Hepatocyte (in vitro differentiated cells): ENCODE measurements around the gene SIN3A. TPM values are rescaled to one million over a fixed set of nuclear protein-coding genes. Genes with fewer than 3 reads are reported as not detected.

Experiments used
- DNase-seq: peaks from one replicate; pipeline ENCODE4 v3.0.0-alpha.2; 2016; ENCODE audit warnings: low spot score
- H2AFZ ChIP-seq: fragments of 200-600 bp; sonication (generic); 2 replicates; pipeline ENCODE4 v1.6.0; 2016; ENCODE audit warnings: antibody characterized with exemption, mild to moderate bottlenecking
- H3K27ac ChIP-seq: fragments of 200-600 bp; sonication (generic); 2 replicates; pipeline ENCODE4 v1.5.1; 2016; ENCODE audit warnings: mild to moderate bottlenecking
- H3K27me3 ChIP-seq: fragments of 200-600 bp; sonication (generic); 2 replicates; pipeline ENCODE4 v1.6.1; 2016
- H3K36me3 ChIP-seq: fragments of 200-600 bp; sonication (generic); replicated peaks from 2 replicates; pipeline ENCODE4 v1.5.1; 2016; ENCODE audit warnings: low read depth; ENCODE audit not compliant: insufficient read depth
- H3K4me1 ChIP-seq: fragments of 200-600 bp; sonication (generic); 2 replicates; pipeline ENCODE4 v1.5.1; 2016; ENCODE audit warnings: mild to moderate bottlenecking, moderate library complexity; ENCODE audit not compliant: insufficient read depth
- H3K4me2 ChIP-seq: fragments of 200-600 bp; sonication (generic); 2 replicates; pipeline ENCODE4 v1.6.0; 2016
- H3K4me3 ChIP-seq: fragments of 200-600 bp; sonication (generic); 2 replicates; pipeline ENCODE4 v1.5.1; 2016; ENCODE audit warnings: mild to moderate bottlenecking
- H3K79me2 ChIP-seq: fragments of 200-600 bp; sonication (generic); 2 replicates; pipeline ENCODE4 v1.6.0; 2017; ENCODE audit warnings: mild to moderate bottlenecking
- H3K9me2 ChIP-seq: fragments of 200-600 bp; sonication (generic); replicated peaks from 2 replicates; pipeline ENCODE4 v1.6.0; 2017; ENCODE audit warnings: mild to moderate bottlenecking; ENCODE audit not compliant: insufficient read depth
- H3K9me3 ChIP-seq: fragments of 200-600 bp; sonication (generic); 2 replicates; pipeline ENCODE4 v1.5.1; 2016; ENCODE audit warnings: low read depth, mild to moderate bottlenecking
- H4K20me1 ChIP-seq: fragments of 200-600 bp; sonication (generic); 2 replicates; pipeline ENCODE4 v1.6.0; 2016; ENCODE audit warnings: mild to moderate bottlenecking; ENCODE audit not compliant: insufficient read depth, poor library complexity, severe bottlenecking
- EZH2 ChIP-seq: fragments of 200-600 bp; sonication (generic); IDR thresholded peaks from 2 replicates; pipeline ENCODE4 v1.6.1; 2016; ENCODE audit warnings: antibody characterized with exemption, mild to moderate bottlenecking, borderline replicate concordance
- EZH2phosphoT487 ChIP-seq: fragments of 200-600 bp; sonication (generic); IDR thresholded peaks from one replicate; pipeline ENCODE4 v1.6.1; 2018; ENCODE audit warnings: antibody characterized with exemption, mild to moderate bottlenecking, low read depth, moderate library complexity; ENCODE audit not compliant: unreplicated experiment, severe bottlenecking
- WGBS: methylation state at CpG from one replicate; pipeline ENCODE4 v1.1.6; 2016; ENCODE audit warnings: low lambda C conversion rate; ENCODE audit errors: missing lambda C conversion rate; 5-methylcytosine and 5-hydroxymethylcytosine counted together
- polyA plus RNA-seq: library from polyadenylated mRNA; unstranded; fragments of >200 nt; fragmentation: Nextera tagmentation; extraction: Ambion mirVana; gene quantifications from 2 replicates; pipeline ENCODE4 v1.2.1, GENCODE V29; 2016
- total RNA-seq: library from RNA; depleted of rRNA; stranded (reverse); fragments of >200 nt; gene quantifications from 2 replicates; pipeline ENCODE4 v1.2.3, GENCODE V29; 2014
- TF ChIP-seq, protein P1 (sequence below): fragments of 200-600 bp; sonication (generic); IDR thresholded peaks from 2 replicates; pipeline ENCODE4 v1.5.1; 2016; ENCODE audit warnings: antibody characterized with exemption, mild to moderate bottlenecking; ENCODE audit not compliant: poor library complexity

Gene SIN3A
- total and polyA plus RNA-seq, 2 experiments from 2014 or later: 16.5 to 28.8 TPM

DNA sequence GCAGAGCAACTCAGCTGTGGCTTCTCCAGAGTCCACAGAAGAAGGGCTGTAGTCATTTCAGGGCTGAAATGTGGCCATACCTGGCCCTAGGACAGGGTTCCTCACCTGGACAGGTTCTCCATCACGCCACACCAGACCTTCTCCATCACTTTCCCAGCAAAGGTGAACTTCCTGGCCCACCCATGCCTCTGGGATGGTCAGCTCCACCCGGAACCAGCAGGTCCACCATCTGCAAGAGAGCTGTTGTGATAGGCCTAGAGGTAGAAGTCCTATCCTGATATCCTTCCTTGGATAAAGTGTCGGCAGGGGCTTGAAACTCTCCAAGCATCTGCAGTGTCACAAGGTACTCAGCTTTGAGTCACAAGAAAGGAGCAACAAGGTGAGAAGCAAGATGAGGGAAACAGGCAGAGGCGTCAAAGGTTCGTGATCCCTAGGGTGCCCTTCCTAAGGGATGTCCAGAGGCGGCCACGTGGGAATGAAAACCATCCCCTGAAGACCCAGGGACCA lies 84.0 kb downstream of the SIN3A start:
- Histone ChIP-seq H3K27ac (peak overlapping the region; percentile 46), H3K36me3 (no peaks in the 10 kb centered on the region)
- whole genome bisulfite sequencing: 43% methylated on average over 7 of the region's 7 CpGs

DNA sequence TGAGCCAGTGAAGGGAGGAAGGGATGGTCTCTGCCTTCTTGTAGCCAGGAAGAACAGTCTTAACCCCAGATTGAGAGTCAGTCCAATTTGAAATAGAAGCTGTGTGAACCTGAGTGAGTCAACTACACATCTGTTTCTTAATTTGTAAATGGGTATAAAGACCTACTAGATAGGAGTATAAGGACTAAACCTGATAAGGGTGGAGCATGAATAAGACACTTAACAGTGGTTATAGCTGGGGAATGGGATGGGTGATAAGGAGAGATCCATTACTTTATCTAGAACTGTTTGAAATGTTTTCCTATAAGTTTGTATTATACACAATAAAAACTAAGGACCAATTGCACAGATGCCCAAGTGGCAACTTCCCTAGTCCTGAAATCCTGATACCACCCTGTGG lies 84.5 kb downstream of the SIN3A start:
- Histone ChIP-seq H3K4me2 (peak overlapping the region; percentile 85), H2AFZ (no peak overlapping the region), H3K9me3 (no peaks in the 10 kb centered on the region), H3K4me1 (peaks cover 11% of the 10 kb centered on the region), H3K79me2 (peaks cover 29% of the 10 kb centered on the region), H3K36me3 (no peaks in the 10 kb centered on the region), H4K20me1 (no peaks in the 10 kb centered on the region), H3K4me3 (no peak overlapping the region), H3K27me3 (no peaks in the 10 kb centered on the region), H3K9me2 (no peaks in the 10 kb centered on the region), H3K27ac (no peak overlapping the region)
- TF ChIP-seq EZH2: no peak
- no peak for DNase-seq

More for the DNA sequence above, 84.0 kb downstream of the SIN3A start:
- Histone ChIP-seq H2AFZ (no peak overlapping the region), H3K79me2 (peaks cover 29% of the 10 kb centered on the region), H3K4me1 (peaks cover 11% of the 10 kb centered on the region), H3K4me3 (no peak overlapping the region), H3K9me3 (no peaks in the 10 kb centered on the region), H3K9me2 (no peaks in the 10 kb centered on the region), H3K4me2 (peak overlapping the region; percentile 85), H3K27me3 (no peaks in the 10 kb centered on the region), H4K20me1 (no peaks in the 10 kb centered on the region)
- DNase-seq: no peak
- TF ChIP-seq, protein P1, sequence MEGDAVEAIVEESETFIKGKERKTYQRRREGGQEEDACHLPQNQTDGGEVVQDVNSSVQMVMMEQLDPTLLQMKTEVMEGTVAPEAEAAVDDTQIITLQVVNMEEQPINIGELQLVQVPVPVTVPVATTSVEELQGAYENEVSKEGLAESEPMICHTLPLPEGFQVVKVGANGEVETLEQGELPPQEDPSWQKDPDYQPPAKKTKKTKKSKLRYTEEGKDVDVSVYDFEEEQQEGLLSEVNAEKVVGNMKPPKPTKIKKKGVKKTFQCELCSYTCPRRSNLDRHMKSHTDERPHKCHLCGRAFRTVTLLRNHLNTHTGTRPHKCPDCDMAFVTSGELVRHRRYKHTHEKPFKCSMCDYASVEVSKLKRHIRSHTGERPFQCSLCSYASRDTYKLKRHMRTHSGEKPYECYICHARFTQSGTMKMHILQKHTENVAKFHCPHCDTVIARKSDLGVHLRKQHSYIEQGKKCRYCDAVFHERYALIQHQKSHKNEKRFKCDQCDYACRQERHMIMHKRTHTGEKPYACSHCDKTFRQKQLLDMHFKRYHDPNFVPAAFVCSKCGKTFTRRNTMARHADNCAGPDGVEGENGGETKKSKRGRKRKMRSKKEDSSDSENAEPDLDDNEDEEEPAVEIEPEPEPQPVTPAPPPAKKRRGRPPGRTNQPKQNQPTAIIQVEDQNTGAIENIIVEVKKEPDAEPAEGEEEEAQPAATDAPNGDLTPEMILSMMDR: no peak
- no peak for TF ChIP-seq EZH2
- TF ChIP-seq EZH2phosphoT487: no peak

DNA sequence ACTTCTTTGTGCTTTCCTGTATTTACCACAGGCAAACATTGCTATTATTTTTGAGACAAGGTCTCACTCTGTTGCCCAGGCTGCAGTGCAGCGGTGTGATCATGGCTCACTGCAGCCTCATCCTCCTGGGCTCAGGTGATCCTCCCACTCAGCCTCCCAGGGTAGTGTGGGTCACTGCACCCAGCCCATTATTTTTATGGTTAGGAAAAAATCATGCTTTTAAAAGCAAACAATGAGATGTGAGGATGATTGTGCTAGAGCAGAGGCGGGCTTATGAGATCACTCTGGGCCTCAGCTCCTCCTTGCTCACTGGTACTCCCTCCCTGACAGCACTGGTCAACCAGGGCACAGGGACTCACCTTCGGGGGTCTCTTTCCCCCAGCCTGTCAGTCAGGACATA lies 85.3 kb downstream of the SIN3A start:
- Histone ChIP-seq H3K4me2 (no peak overlapping the region), H3K4me3 (no peak overlapping the region), H3K36me3 (no peaks in the 10 kb centered on the region), H3K9me2 (no peaks in the 10 kb centered on the region), H2AFZ (no peak overlapping the region), H3K4me1 (peaks cover 11% of the 10 kb centered on the region), H3K27ac (no peak overlapping the region), H4K20me1 (no peaks in the 10 kb centered on the region), H3K27me3 (no peaks in the 10 kb centered on the region), H3K9me3 (no peaks in the 10 kb centered on the region), H3K79me2 (peaks cover 25% of the 10 kb centered on the region)
- TF ChIP-seq, protein P1: no peak
- DNase-seq: no peak
- WGBS: 97% methylated on average over 3 of the region's 3 CpGs

DNA sequence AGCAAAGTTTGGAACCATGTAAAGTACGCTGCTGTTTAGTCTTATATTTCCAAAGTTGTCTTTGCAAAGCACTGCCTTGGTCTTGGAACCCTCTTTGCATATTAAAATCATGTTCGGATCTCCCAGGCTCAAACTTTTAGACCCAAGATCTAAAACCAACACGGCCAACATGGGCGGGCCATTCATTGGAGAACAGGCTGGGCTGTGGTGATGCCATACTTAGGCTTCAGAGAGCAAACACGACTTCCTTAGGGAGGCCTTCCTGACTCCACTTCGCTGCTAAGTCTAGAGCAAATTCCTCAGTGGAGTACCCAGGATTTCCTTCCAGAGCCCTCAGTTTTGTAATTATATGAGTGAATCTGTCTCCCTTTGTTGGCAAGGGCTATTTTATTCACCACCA lies 86.6 kb downstream of the SIN3A start:
- H3K9me3 ChIP-seq: no peaks in the 10 kb centered on the region
- no peak overlapping the region for H3K4me3 ChIP-seq

More for the DNA sequence above, 86.6 kb downstream of the SIN3A start:
- Histone ChIP-seq H3K4me2 (no peak overlapping the region), H2AFZ (no peak overlapping the region), H3K79me2 (peaks cover 13% of the 10 kb centered on the region), H4K20me1 (no peaks in the 10 kb centered on the region), H3K9me2 (no peaks in the 10 kb centered on the region), H3K27ac (no peak overlapping the region), H3K4me1 (peaks cover 8% of the 10 kb centered on the region), H3K27me3 (no peaks in the 10 kb centered on the region), H3K36me3 (no peaks in the 10 kb centered on the region)
- TF ChIP-seq EZH2phosphoT487: no peak
- TF ChIP-seq EZH2: no peak
- TF ChIP-seq, protein P1: no peak
- DNase-seq: no peak
- WGBS: 94% methylated on average over 6 of the region's 6 CpGs
